Heart right ventricle (tissue), 16 donors: Measurements from ENCODE around the gene RIMBP2. TPM values are rescaled to one million over a fixed set of nuclear protein-coding genes. Genes with fewer than 3 reads are reported as not detected.

ENCODE experiments used
- ATAC-seq, 8 donors: fragments of 200-7000 bp; cut with Tn5 transposase; one replicate each; pipeline ENCODE4 v1.9.1; 2020; ENCODE audit warnings: mild to moderate bottlenecking in 8 of 8, moderate library complexity in 8 of 8, moderate number of reproducible peaks in 1 of 8
- DNase-seq, 2 donors: peaks; one replicate each; pipeline ENCODE4 v3.0.0-alpha.2; 2020
- H3K27ac ChIP-seq, 10 donors: fragments of 200-600 bp; sonication (generic) in 2 of 10; one replicate each; pipeline versions ENCODE4 v1.5.0 to v1.8.0; 2020 to 2022; ENCODE audit warnings: mild to moderate bottlenecking in 3 of 10
- H3K27me3 ChIP-seq, 7 donors: fragments of 200-600 bp; one replicate each; pipeline ENCODE4 v1.8.0; 2021 to 2022; ENCODE audit warnings: mild to moderate bottlenecking in 2 of 7
- H3K36me3 ChIP-seq, 9 donors: fragments of 200-600 bp; sonication (generic) in 1 of 9; one replicate each; pipeline versions ENCODE4 v1.5.0 to v1.8.0; 2020 to 2022; ENCODE audit warnings: mild to moderate bottlenecking in 2 of 9
- H3K4me1 ChIP-seq, 9 donors: fragments of 200-600 bp; sonication (generic) in 1 of 9; one replicate each; pipeline versions ENCODE4 v1.5.0 to v1.8.0; 2020 to 2022; ENCODE audit warnings: mild to moderate bottlenecking in 4 of 9
- H3K4me3 ChIP-seq, 10 donors: fragments of 200-600 bp; sonication (generic) in 2 of 10; one replicate each; pipeline versions ENCODE4 v1.5.0 to v1.8.0; 2020 to 2022; ENCODE audit warnings: mild to moderate bottlenecking in 7 of 10, moderate library complexity in 2 of 10
- H3K9me3 ChIP-seq, 11 donors: fragments of 200-600 bp in 10 of 11; sonication (generic) in 2 of 11; one replicate each; pipeline versions ENCODE4 v1.5.0 to v1.8.0; 2013 to 2022; ENCODE audit warnings: mild to moderate bottlenecking in 2 of 11, control low read depth in 1 of 11, moderate library complexity in 1 of 11
- CTCF ChIP-seq, 9 donors: fragments of 200-600 bp; sonication (generic) in 2 of 9; IDR thresholded peaks; one replicate each; pipeline versions ENCODE4 v1.5.0 to v1.8.0; 2021 to 2022; ENCODE audit warnings: antibody characterized with exemption in 9 of 9, mild to moderate bottlenecking in 5 of 9, moderate library complexity in 1 of 9
- WGBS, 2 donors: extraction: QIAGEN DNeasy Blood & Tissue Kit; methylation state at CpG; one replicate each; pipeline ENCODE4 v1.1.7; 2013; ENCODE audit warnings: inconsistent platforms in 1 of 2; 5-methylcytosine and 5-hydroxymethylcytosine counted together
- intact Hi-C, 10 donors: fragments of 100-400 bp; cut with DNase I; formaldehyde crosslinking; loops; one replicate each; pipeline versions ENCODE4 v1.11.1 to v1.14.2; 2022
- polyA plus RNA-seq, 2 donors: library from polyadenylated mRNA; stranded (reverse); fragments of 200-250 nt; gene quantifications; one replicate each; pipeline ENCODE4 v1.2.3, GENCODE V29; 2013
- total RNA-seq, 10 donors: library from RNA; stranded (reverse); fragmentation: NEBNext Ultra II Directional in 3 of 10; extraction: Animal tissue kit (Norgen Biotek cat#: 25700) in 3 of 10; gene quantifications; one replicate each; pipeline versions ENCODE4 v1.2.1 to v1.2.4, GENCODE V29; 2021 to 2023
- donor health status: Arrhythmogenic right ventricular cardiomyopathy.
- donor health status: ischemic (EF 13 %, LVEDD 7.1; RV severe dilation, severe dysfunction).
- donor health status: healthy with polysubstance abuse.
- donor health status: DM: no; HTN: yes; CAD: no.
- donor health status: DM: no; HTN: no; CAD: no.
- donor health status: ischemic (EF 25% LVEDD 6.9; RV normal size, moderate dysfunction).
- donor health status: ischemic (EF 25% LVEDD 5.7; RV mildly dilated, moderate dysfunction).
- donor health status: healthy.
- donor health status: DM: yes; HTN: yes; CAD: no.
- donor health status: Ischemic cardiomyopathy.
- donor health status: ischemic (EF 35%, LVEDD 5.7; RV mildly dilated, moderate dysfunction).
- donor health status: nonischemic (EF 11% LVEDD 7.7; RV severe dilation, severe dysfunction).
- donor health status: DM: yes; HTN: yes; CAD: no.
- donor health status: PGD.
- donor health status: ischemic (EF 29% LVEDD 5.4; RV normal size, mild dysfunction).
- donor health status: nonischemic (EF 23%, LVEDD 6.1; RV moderate dilation, normal function).

Gene RIMBP2
- total and polyA plus RNA-seq, 12 donors, result 0.01 to 0.17 (median 0.05) TPM; not detected in 9

GRCh38 chr12:130665753-130666152 is 50.3 kb downstream of the RIMBP2 start:
- TF ChIP-seq CTCF (IDR thresholded peaks at IDR 0.05), result no peak
- ATAC-seq (no peak), DNase-seq (no peak)
- intact Hi-C loops, result no loop called here
- Histone ChIP-seq H3K36me3 (no peaks in the 10 kb centered on the region), H3K4me3 (no peak overlapping the region), H3K27me3 (peaks cover 0 to 10% (median 4%) of the 10 kb centered on the region in 7 donors), H3K27ac (no peak overlapping the region), H3K9me3 (peaks cover 0 to 13% (median 0%) of the 10 kb centered on the region in 11 donors), H3K4me1 (no peaks in the 10 kb centered on the region)
- 35 to 36% methylated on average over 3 of the region's 3 CpGs for WGBS, 2 donors

GRCh38 chr12:130664772-130665171 is 51.3 kb downstream of the RIMBP2 start:
- H3K4me3 ChIP-seq, result no peak overlapping the region
- no peak overlapping the region for H3K27ac ChIP-seq
- H3K36me3 ChIP-seq, result no peaks in the 10 kb centered on the region
- no peaks in the 10 kb centered on the region for H3K4me1 ChIP-seq
- no peak for DNase-seq
- ATAC-seq, result no peak
- intact Hi-C loops, result no loop called here
- H3K9me3 ChIP-seq, result peaks cover 0 to 13% (median 0%) of the 10 kb centered on the region in 11 donors
- H3K27me3 ChIP-seq, result peaks cover 0 to 12% (median 0%) of the 10 kb centered on the region in 7 donors
- WGBS, 2 donors, result 89 to 90% methylated on average over 8 of the region's 8 CpGs
- no peak for TF ChIP-seq CTCF (IDR thresholded peaks at IDR 0.05)

GRCh38 chr12:130664252-130664651 is 51.8 kb downstream of the RIMBP2 start:
- intact Hi-C loops, result no loop called here
- no peak for ATAC-seq
- 90 to 93% methylated on average over 20 of the region's 20 CpGs for WGBS, 2 donors
- Histone ChIP-seq H3K27me3 (peaks cover 0 to 12% (median 0%) of the 10 kb centered on the region in 7 donors), H3K4me3 (no peak overlapping the region), H3K4me1 (no peaks in the 10 kb centered on the region), H3K9me3 (peaks cover 0 to 13% (median 0%) of the 10 kb centered on the region in 11 donors), H3K27ac (no peak overlapping the region), H3K36me3 (no peaks in the 10 kb centered on the region)
- DNase-seq, result no peak
- TF ChIP-seq CTCF (IDR thresholded peaks at IDR 0.05), result no peak

DNA sequence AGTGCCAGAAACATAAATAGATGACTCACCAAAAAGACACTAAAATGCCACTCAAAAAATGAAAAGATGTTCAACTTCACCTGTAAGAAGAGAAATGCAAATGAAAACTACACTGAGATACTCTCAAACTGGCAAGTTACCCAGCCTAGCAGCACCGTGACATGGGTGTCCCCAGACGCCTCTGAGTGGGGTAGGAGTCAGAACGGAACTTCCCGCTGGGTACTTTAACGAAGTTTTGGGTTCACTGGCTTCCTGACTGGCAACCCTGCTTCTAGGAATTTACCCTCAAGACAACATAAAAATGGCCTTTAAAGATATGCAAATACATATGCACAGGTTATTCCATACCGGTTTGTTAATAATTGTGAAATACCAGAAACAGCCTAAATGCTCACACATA is 52.6 kb downstream of the RIMBP2 start:
- Histone ChIP-seq H3K4me3 (no peak overlapping the region), H3K27me3 (peaks cover 0 to 15% (median 0%) of the 10 kb centered on the region in 7 donors), H3K9me3 (peaks cover 0 to 12% (median 0%) of the 10 kb centered on the region in 11 donors), H3K4me1 (no peaks in the 10 kb centered on the region), H3K27ac (no peak overlapping the region), H3K36me3 (no peaks in the 10 kb centered on the region)
- no peak for ATAC-seq
- intact Hi-C loops, result no loop called here
- whole genome bisulfite sequencing, 2 donors, result 57 to 71% methylated on average over 6 of the region's 6 CpGs
- no peak for DNase-seq
- no peak for TF ChIP-seq CTCF (IDR thresholded peaks at IDR 0.05)
